ENCODE measurements around the gene ADGRB3.
"Not testable (repeated sequence)": the region's sequence is repeated elsewhere in the genome, so short reads cannot be mapped to it uniquely, and the experiment has no call there.

Gene ADGRB3

GRCh38 chr6:68852791-68853190 lies 217.7 kb downstream of the ADGRB3 start:
- DNase-seq: no peak

- no peak for DNase-seq
These were observed 224.2 kb downstream of the ADGRB3 start for GRCh38 chr6:68859233-68859632.

GRCh38 chr6:68868646-68869045 lies 233.6 kb downstream of the ADGRB3 start:
- no peak for DNase-seq

- DNase-seq: no peak
These were observed 238.2 kb downstream of the ADGRB3 start for GRCh38 chr6:68873236-68873635.

- DNase-seq: no peak
These were observed 239.7 kb downstream of the ADGRB3 start for GRCh38 chr6:68874747-68875146.

GRCh38 chr6:68875403-68875802 lies 240.3 kb downstream of the ADGRB3 start:
- no peak for DNase-seq

- peak; percentile 15 for DNase-seq
These were observed 241.9 kb downstream of the ADGRB3 start for GRCh38 chr6:68876792-68877493.

GRCh38 chr6:68880050-68880813 lies 245.2 kb downstream of the ADGRB3 start:
- DNase-seq: no peak

- not testable (repeated sequence) for DNase-seq
These were observed 248.2 kb downstream of the ADGRB3 start for GRCh38 chr6:68883325-68883724.

GRCh38 chr6:68891419-68891818 lies 256.3 kb downstream of the ADGRB3 start:
- no peak for DNase-seq

GRCh38 chr6:68892452-68892851 lies 257.4 kb downstream of the ADGRB3 start:
- DNase-seq: no peak

- DNase-seq: no peak
These were observed 260.8 kb downstream of the ADGRB3 start for GRCh38 chr6:68895929-68896328.

- no peak for DNase-seq
These were observed 266.0 kb downstream of the ADGRB3 start for GRCh38 chr6:68901044-68901443.

GRCh38 chr6:68911334-68911733 lies 276.3 kb downstream of the ADGRB3 start:
- no peak for DNase-seq

GRCh38 chr6:68911811-68912210 lies 276.7 kb downstream of the ADGRB3 start:
- no peak for DNase-seq

- not testable (repeated sequence) for DNase-seq
These were observed 277.7 kb downstream of the ADGRB3 start for GRCh38 chr6:68912805-68913204.

- no peak for DNase-seq
These were observed 280.5 kb downstream of the ADGRB3 start for GRCh38 chr6:68915586-68915985.

GRCh38 chr6:68919537-68919936 lies 284.5 kb downstream of the ADGRB3 start:
- DNase-seq: no peak

GRCh38 chr6:68941345-68941744 lies 306.3 kb downstream of the ADGRB3 start:
- DNase-seq: no peak

GRCh38 chr6:68947721-68948120 lies 312.6 kb downstream of the ADGRB3 start:
- DNase-seq: no peak

GRCh38 chr6:68951270-68951669 lies 316.2 kb downstream of the ADGRB3 start:
- no peak for DNase-seq

GRCh38 chr6:68958327-68958726 lies 323.2 kb downstream of the ADGRB3 start:
- DNase-seq: no peak

- DNase-seq: no peak
These were observed 332.6 kb downstream of the ADGRB3 start for GRCh38 chr6:68967549-68968300.

- no peak for DNase-seq
These were observed 333.2 kb downstream of the ADGRB3 start for GRCh38 chr6:68968301-68968649.
